ENCODE data around the gene RYR3. TPM values are rescaled to one million over a fixed set of nuclear protein-coding genes. Genes with fewer than 3 reads are reported as not detected.

The RYR3 gene
- total RNA-seq, 1 donor from 2014 or later = 21.2 TPM

- DNase-seq (ENCODE audit: low spot score in 2 of 2) (no peak), FAIRE-seq (no peak)
Observed at GRCh38 chr15:33848011-33848410, 537.2 kb downstream of the RYR3 start.

GRCh38 chr15:33851079-33851478 is 540.3 kb downstream of the RYR3 start:
- FAIRE-seq (no peak), DNase-seq (ENCODE audit: low spot score in 2 of 2) (no peak)

- no peak for FAIRE-seq
Observed at GRCh38 chr15:33852094-33852493, 541.3 kb downstream of the RYR3 start.

GRCh38 chr15:33852570-33852969 is 541.8 kb downstream of the RYR3 start:
- no peak for DNase-seq (ENCODE audit: low spot score in 2 of 2)
- FAIRE-seq = no peak

More at GRCh38 chr15:33852094-33852493, 541.3 kb downstream of the RYR3 start:
- no peak for DNase-seq (ENCODE audit: low spot score in 2 of 2)

- DNase-seq (ENCODE audit: low spot score in 2 of 2) (no peak), FAIRE-seq (no peak)
Observed at GRCh38 chr15:33857726-33858125, 547.0 kb downstream of the RYR3 start.

- DNase-seq (ENCODE audit: low spot score in 2 of 2) = no peak
- FAIRE-seq = no peak
Observed at GRCh38 chr15:33858836-33859235, 548.1 kb downstream of the RYR3 start.

- no peak for FAIRE-seq
Observed at GRCh38 chr15:33859992-33860545, 549.3 kb downstream of the RYR3 start.

GRCh38 chr15:33860754-33861153 is 550.0 kb downstream of the RYR3 start:
- FAIRE-seq (no peak), DNase-seq (ENCODE audit: low spot score in 2 of 2) (no peak)

More at GRCh38 chr15:33859992-33860545, 549.3 kb downstream of the RYR3 start:
- no peak for DNase-seq (ENCODE audit: low spot score in 2 of 2)

GRCh38 chr15:33864360-33865075 is 553.8 kb downstream of the RYR3 start:
- DNase-seq (ENCODE audit: low spot score in 2 of 2) (no peak), FAIRE-seq (no peak)

GRCh38 chr15:33865416-33865815 is 554.6 kb downstream of the RYR3 start:
- FAIRE-seq (no peak), DNase-seq (ENCODE audit: low spot score in 2 of 2) (no peak)

- no peak for FAIRE-seq
Observed at GRCh38 chr15:33866101-33866737, 555.5 kb downstream of the RYR3 start.

GRCh38 chr15:33871980-33872379 is 561.2 kb downstream of the RYR3 start:
- FAIRE-seq (no peak), DNase-seq (ENCODE audit: low spot score in 2 of 2) (no peak)

More at GRCh38 chr15:33866101-33866737, 555.5 kb downstream of the RYR3 start:
- no peak for DNase-seq (ENCODE audit: low spot score in 2 of 2)

- DNase-seq (ENCODE audit: low spot score in 2 of 2) (no peak), FAIRE-seq (no peak)
Observed at GRCh38 chr15:33872416-33873106, 561.8 kb downstream of the RYR3 start.

- DNase-seq (ENCODE audit: low spot score in 2 of 2) = no peak
- no peak for FAIRE-seq
Observed at GRCh38 chr15:33874156-33874555, 563.4 kb downstream of the RYR3 start.

GRCh38 chr15:33882921-33883320 is 572.2 kb downstream of the RYR3 start:
- FAIRE-seq (no peak), DNase-seq (ENCODE audit: low spot score in 2 of 2) (no peak)

GRCh38 chr15:33888176-33888575 is 577.4 kb downstream of the RYR3 start:
- DNase-seq (ENCODE audit: low spot score in 2 of 2) (no peak), FAIRE-seq (no peak)

GRCh38 chr15:33894193-33894592 is 583.4 kb downstream of the RYR3 start:
- FAIRE-seq (no peak), DNase-seq (ENCODE audit: low spot score in 2 of 2) (no peak)

- FAIRE-seq (no peak), DNase-seq (ENCODE audit: low spot score in 2 of 2) (no peak)
Observed at GRCh38 chr15:33902043-33902442, 591.3 kb downstream of the RYR3 start.

- DNase-seq (ENCODE audit: low spot score in 2 of 2) = no peak
- no peak for FAIRE-seq
Observed at GRCh38 chr15:33903661-33904060, 592.9 kb downstream of the RYR3 start.

GRCh38 chr15:33907326-33907725 is 596.6 kb downstream of the RYR3 start:
- FAIRE-seq (no peak), DNase-seq (ENCODE audit: low spot score in 2 of 2) (no peak)

- FAIRE-seq = no peak
- DNase-seq (ENCODE audit: low spot score in 2 of 2) = no peak
Observed at GRCh38 chr15:33908406-33908805, 597.6 kb downstream of the RYR3 start.

Measured in frontal cortex (tissue), 4 donors.